Astrocyte of the spinal cord (primary cell): ENCODE measurements around the gene MED15.

ENCODE experiments used
- DNase-seq: peaks from one replicate; pipeline ENCODE4 v3.0.0; 2011; ENCODE audit warnings: low read depth, low spot score
- H3K4me3 ChIP-seq: 2 replicates; pipeline ENCODE4 v1.5.1; 2011; ENCODE audit warnings: low read depth, mild to moderate bottlenecking, low read length, moderate library complexity
- CTCF ChIP-seq: IDR thresholded peaks from 2 replicates; pipeline ENCODE4 v1.5.1; 2012; ENCODE audit warnings: low read depth, mild to moderate bottlenecking, low read length, inconsistent platforms
- in situ Hi-C: cut with HindIII; loops from 2 replicates; pipeline ENCODE4 v1.10.0; 2017; ENCODE audit warnings: low sequenced_read_pairs

The MED15 gene

GRCh38 chr22:20599117-20599516 lies 91.7 kb downstream of the MED15 start:
- in situ Hi-C loops, result no loop called here
- TF ChIP-seq CTCF, result no peak
- DNase-seq, result no peak
- no peak overlapping the region for H3K4me3 ChIP-seq

- H3K4me3 ChIP-seq, result no peak overlapping the region
- no peak for DNase-seq
- no peak for TF ChIP-seq CTCF
- in situ Hi-C loops, result no loop called here
Measured at GRCh38 chr22:20600137-20600673, 92.8 kb downstream of the MED15 start.

GRCh38 chr22:20601308-20601707 lies 93.9 kb downstream of the MED15 start:
- no peak overlapping the region for H3K4me3 ChIP-seq
- no peak for DNase-seq
- TF ChIP-seq CTCF, result no peak
- in situ Hi-C loops, result no loop called here

GRCh38 chr22:20602609-20603164 lies 95.3 kb downstream of the MED15 start:
- no peak overlapping the region for H3K4me3 ChIP-seq
- DNase-seq, result no peak
- in situ Hi-C loops, result no loop called here
- no peak for TF ChIP-seq CTCF

GRCh38 chr22:20604092-20604747 lies 96.8 kb downstream of the MED15 start:
- TF ChIP-seq CTCF, result no peak
- DNase-seq, result no peak
- in situ Hi-C loops, result no loop called here
- H3K4me3 ChIP-seq, result no peak overlapping the region

- in situ Hi-C loops, result no loop called here
- TF ChIP-seq CTCF, result no peak
- DNase-seq, result no peak
- H3K4me3 ChIP-seq, result no peak overlapping the region
Measured at GRCh38 chr22:20604776-20605221, 97.4 kb downstream of the MED15 start.
